Measurements from ENCODE around the gene RERE.

The RERE gene

DNA sequence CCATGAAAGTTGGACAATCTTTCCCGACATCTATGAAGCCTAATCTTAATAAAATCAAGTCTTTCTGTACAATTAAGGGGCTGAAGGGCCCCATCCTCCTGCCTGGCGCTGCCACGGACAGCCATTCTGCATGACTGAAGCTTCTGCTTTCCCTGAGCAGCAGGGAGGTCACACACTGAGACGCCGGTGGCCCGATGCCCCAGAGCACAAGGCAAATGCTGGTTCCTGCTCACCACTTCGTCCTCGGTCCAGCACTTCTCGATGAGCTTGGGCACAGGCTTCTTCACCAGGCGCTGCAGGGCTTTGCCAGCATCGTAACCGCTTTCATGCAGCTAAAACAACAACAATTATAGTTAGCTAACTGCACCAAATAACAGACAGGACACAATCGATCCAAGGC lies 351.7 kb downstream of the RERE start:
- WGBS, 2 donors (ENCODE audit: extremely low coverage in 2 of 2, insufficient read length in 2 of 2, insufficient replicate concordance in 1 of 2) = no CpG with 5 or more reads among the region's 13 CpGs
- Histone ChIP-seq H3K9ac (ENCODE audit: low read depth, low read length, poor library complexity) (no peak overlapping the region), H4K91ac (ENCODE audit: low read depth, low read length, poor library complexity) (no peak overlapping the region), H4K8ac (ENCODE audit: low read depth, low read length) (no peak overlapping the region), H2AK5ac (ENCODE audit: low read depth, low read length) (no peak overlapping the region), H3K14ac (ENCODE audit: low read length) (no peak overlapping the region), H2AFZ (ENCODE audit: low read length) (no peak overlapping the region), H3K9me3 (replicated peaks in 1 of 2; ENCODE audit: control insufficient read depth in 2 of 2, insufficient read depth in 1 of 2, low read depth in 1 of 2, low read length in 2 of 2) (no peaks in the 10 kb centered on the region), H3K27ac (replicated peaks; ENCODE audit: low read length) (no peak overlapping the region), H2BK15ac (ENCODE audit: low read length) (no peak overlapping the region), H3K4me2 (ENCODE audit: insufficient read depth, low read length, poor library complexity, severe bottlenecking) (no peak overlapping the region), H3K18ac (ENCODE audit: low read length) (no peak overlapping the region), H3K4me1 (ENCODE audit: control insufficient read depth in 2 of 2, insufficient read depth in 1 of 2, low read depth in 1 of 2, low read length in 2 of 2) (peaks cover 23 to 33% of the 10 kb centered on the region in 2 donors), H2BK5ac (ENCODE audit: low read length) (no peak overlapping the region), H2BK120ac (ENCODE audit: low read depth, low read length) (no peak overlapping the region), H2BK12ac (ENCODE audit: low read length) (no peak overlapping the region), H3K36me3 (replicated peaks in 1 of 2; ENCODE audit: control insufficient read depth in 2 of 2, insufficient read depth in 2 of 2, low read length in 2 of 2) (peaks cover 0 to 42% of the 10 kb centered on the region in 2 donors), H3K79me1 (ENCODE audit: low read depth, low read length) (peaks cover 2% of the 10 kb centered on the region), H3K4me3 (ENCODE audit: low read length in 2 of 2) (no peak overlapping the region), H3K27me3 (ENCODE audit: control insufficient read depth in 3 of 3, insufficient read depth in 3 of 3, low read depth in 1 of 3, low read length in 3 of 3) (no peaks in the 10 kb centered on the region), H3K4ac (ENCODE audit: low read length) (no peak overlapping the region), H3K23ac (ENCODE audit: low read depth, low read length, poor library complexity) (no peak overlapping the region)
- DNase-seq (ENCODE audit: low spot score) = no peak

DNA sequence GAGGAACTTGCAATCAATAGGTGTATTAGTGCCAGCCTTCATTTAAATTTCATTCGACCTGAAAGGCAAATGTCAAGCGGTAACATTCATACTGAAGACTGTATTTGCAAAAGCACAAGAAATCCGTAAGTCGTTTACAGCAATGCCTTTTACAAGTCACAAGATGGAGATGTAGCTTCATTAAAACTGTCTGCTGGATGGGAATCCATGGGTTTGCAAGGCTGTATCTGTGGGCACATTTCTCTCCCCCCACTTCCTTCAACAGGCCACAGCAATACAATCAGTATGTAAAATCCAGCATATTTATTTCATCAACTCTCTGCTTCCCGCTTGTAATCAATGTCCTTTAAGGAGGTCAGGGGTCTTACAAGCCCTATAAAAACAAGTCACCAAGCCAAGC lies 352.4 kb downstream of the RERE start:
- no peak overlapping the region for H2BK120ac ChIP-seq (ENCODE audit: low read depth, low read length)
- no peak overlapping the region for H3K14ac ChIP-seq (ENCODE audit: low read length)
- no peak for DNase-seq (ENCODE audit: low spot score)
- no peaks in the 10 kb centered on the region for H3K27me3 ChIP-seq (ENCODE audit: control insufficient read depth in 3 of 3, insufficient read depth in 3 of 3, low read depth in 1 of 3, low read length in 3 of 3)
- peaks cover 25 to 39% of the 10 kb centered on the region in 2 donors for H3K4me1 ChIP-seq (ENCODE audit: control insufficient read depth in 2 of 2, insufficient read depth in 1 of 2, low read depth in 1 of 2, low read length in 2 of 2)
- H3K36me3 ChIP-seq (replicated peaks in 1 of 2; ENCODE audit: control insufficient read depth in 2 of 2, insufficient read depth in 2 of 2, low read length in 2 of 2) = peaks cover 0 to 42% of the 10 kb centered on the region in 2 donors
- no peak overlapping the region for H2BK12ac ChIP-seq (ENCODE audit: low read length)
- H3K4me2 ChIP-seq (ENCODE audit: insufficient read depth, low read length, poor library complexity, severe bottlenecking) = no peak overlapping the region
- no peak overlapping the region for H2AFZ ChIP-seq (ENCODE audit: low read length)
- H3K9ac ChIP-seq (ENCODE audit: low read depth, low read length, poor library complexity) = no peak overlapping the region
- no peak overlapping the region for H2BK5ac ChIP-seq (ENCODE audit: low read length)
- H3K4ac ChIP-seq (ENCODE audit: low read length) = no peak overlapping the region
- WGBS, 2 donors (ENCODE audit: extremely low coverage in 2 of 2, insufficient read length in 2 of 2, insufficient replicate concordance in 1 of 2) = no CpG with 5 or more reads among the region's 5 CpGs
- no peak overlapping the region for H2AK5ac ChIP-seq (ENCODE audit: low read depth, low read length)
- H3K18ac ChIP-seq (ENCODE audit: low read length) = no peak overlapping the region
- H2BK15ac ChIP-seq (ENCODE audit: low read length) = no peak overlapping the region
- H3K9me3 ChIP-seq (replicated peaks in 1 of 2; ENCODE audit: control insufficient read depth in 2 of 2, insufficient read depth in 1 of 2, low read depth in 1 of 2, low read length in 2 of 2) = no peaks in the 10 kb centered on the region
- no peak overlapping the region for H3K27ac ChIP-seq (replicated peaks; ENCODE audit: low read length)
- peaks cover 2% of the 10 kb centered on the region for H3K79me1 ChIP-seq (ENCODE audit: low read depth, low read length)
- no peak overlapping the region for H3K23ac ChIP-seq (ENCODE audit: low read depth, low read length, poor library complexity)
- no peak overlapping the region for H4K8ac ChIP-seq (ENCODE audit: low read depth, low read length)
- H3K4me3 ChIP-seq (ENCODE audit: low read length in 2 of 2) = no peak overlapping the region
- no peak overlapping the region for H4K91ac ChIP-seq (ENCODE audit: low read depth, low read length, poor library complexity)

DNA sequence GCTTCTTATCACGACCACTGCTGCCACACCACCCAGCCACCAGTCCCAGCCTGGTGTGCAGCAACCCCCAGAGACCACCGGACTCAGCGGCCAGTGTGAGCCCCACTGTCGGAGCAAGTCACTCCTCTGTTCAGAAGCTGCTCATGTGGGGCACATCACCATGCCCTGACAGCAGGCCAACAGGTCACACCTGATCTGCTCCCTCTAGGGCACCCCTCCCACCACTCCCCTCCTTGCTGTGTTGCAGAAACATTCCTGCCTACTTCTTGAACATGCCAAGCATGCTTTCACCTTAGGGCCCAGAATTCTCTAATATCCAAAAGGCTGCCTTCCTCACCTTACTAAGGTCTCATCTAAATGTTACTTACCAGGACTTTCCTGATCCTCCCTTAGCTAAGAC lies 353.1 kb downstream of the RERE start:
- no CpG with 5 or more reads among the region's 4 CpGs for WGBS, 2 donors (ENCODE audit: extremely low coverage in 2 of 2, insufficient read length in 2 of 2, insufficient replicate concordance in 1 of 2)

DNA sequence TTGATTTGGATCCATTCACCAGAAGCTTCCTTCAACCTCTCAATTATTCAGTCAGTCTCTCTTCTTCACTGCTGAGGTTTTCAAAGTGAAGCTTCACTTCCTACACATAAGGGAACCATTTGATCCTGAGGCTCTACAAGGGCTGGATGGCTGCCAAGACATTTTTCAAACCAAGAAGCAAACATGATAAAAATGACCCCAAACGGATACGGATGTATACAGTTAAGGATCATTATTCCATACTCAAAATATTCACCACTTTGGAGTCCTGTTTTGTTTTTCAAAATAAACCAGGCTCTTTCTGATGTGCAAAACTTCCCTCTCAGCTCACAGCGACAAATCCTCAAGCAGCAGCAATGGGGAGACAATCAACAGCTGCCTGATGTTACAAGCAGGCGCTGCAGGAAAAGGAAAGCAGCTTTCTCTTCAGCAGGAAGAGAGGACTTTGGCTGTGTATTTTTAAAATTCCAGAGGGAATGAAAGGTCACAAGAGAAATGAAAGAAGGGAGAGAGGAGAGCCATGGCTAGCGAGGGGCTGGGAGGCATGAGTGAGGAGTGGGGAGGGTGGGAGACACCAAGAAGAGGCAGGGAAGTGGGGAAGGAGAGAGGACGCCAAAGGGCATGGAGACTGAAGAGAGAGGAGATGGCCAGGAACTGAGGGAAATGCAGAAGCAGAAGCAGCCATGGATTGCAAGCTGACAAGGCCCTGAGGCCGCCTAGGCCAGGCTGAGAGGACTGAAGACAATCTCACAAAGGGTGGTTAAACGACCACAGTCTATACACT lies 354.1 kb downstream of the RERE start:
- peak overlapping the region; percentile 77 for H3K27ac ChIP-seq (replicated peaks; ENCODE audit: low read length)
- no peaks in the 10 kb centered on the region for H3K9me3 ChIP-seq (replicated peaks in 1 of 2; ENCODE audit: control insufficient read depth in 2 of 2, insufficient read depth in 1 of 2, low read depth in 1 of 2, low read length in 2 of 2)
- H3K14ac ChIP-seq (ENCODE audit: low read length) = no peak overlapping the region
- H3K9ac ChIP-seq (ENCODE audit: low read depth, low read length, poor library complexity) = peak overlapping the region; percentile 70
- H3K4me3 ChIP-seq (ENCODE audit: low read length in 2 of 2) = no peak overlapping the region
- no peak overlapping the region for H2AK5ac ChIP-seq (ENCODE audit: low read depth, low read length)
- peaks cover 0 to 42% of the 10 kb centered on the region in 2 donors for H3K36me3 ChIP-seq (replicated peaks in 1 of 2; ENCODE audit: control insufficient read depth in 2 of 2, insufficient read depth in 2 of 2, low read length in 2 of 2)
- WGBS, 2 donors (ENCODE audit: extremely low coverage in 2 of 2, insufficient read length in 2 of 2, insufficient replicate concordance in 1 of 2) = no CpG with 5 or more reads among the region's 8 CpGs
- no peak overlapping the region for H3K4me2 ChIP-seq (ENCODE audit: insufficient read depth, low read length, poor library complexity, severe bottlenecking)
- no peak for DNase-seq (ENCODE audit: low spot score)
- H3K4ac ChIP-seq (ENCODE audit: low read length) = no peak overlapping the region
- H2BK120ac ChIP-seq (ENCODE audit: low read depth, low read length) = no peak overlapping the region
- H3K23ac ChIP-seq (ENCODE audit: low read depth, low read length, poor library complexity) = peak overlapping the region; percentile 70
- H4K91ac ChIP-seq (ENCODE audit: low read depth, low read length, poor library complexity) = no peak overlapping the region
- H2BK12ac ChIP-seq (ENCODE audit: low read length) = no peak overlapping the region
- H2AFZ ChIP-seq (ENCODE audit: low read length) = no peak overlapping the region
- H3K79me1 ChIP-seq (ENCODE audit: low read depth, low read length) = peaks cover 2% of the 10 kb centered on the region
- H3K18ac ChIP-seq (ENCODE audit: low read length) = peak overlapping the region; percentile 73
- H2BK15ac ChIP-seq (ENCODE audit: low read length) = no peak overlapping the region
- H3K4me1 ChIP-seq (ENCODE audit: control insufficient read depth in 2 of 2, insufficient read depth in 1 of 2, low read depth in 1 of 2, low read length in 2 of 2) = peaks cover 26 to 53% of the 10 kb centered on the region in 2 donors
- no peaks in the 10 kb centered on the region for H3K27me3 ChIP-seq (ENCODE audit: control insufficient read depth in 3 of 3, insufficient read depth in 3 of 3, low read depth in 1 of 3, low read length in 3 of 3)
- no peak overlapping the region for H4K8ac ChIP-seq (ENCODE audit: low read depth, low read length)
- no peak overlapping the region for H2BK5ac ChIP-seq (ENCODE audit: low read length)

More for the DNA sequence above, 353.1 kb downstream of the RERE start:
- H3K4me1 ChIP-seq (ENCODE audit: control insufficient read depth in 2 of 2, insufficient read depth in 1 of 2, low read depth in 1 of 2, low read length in 2 of 2) = peaks cover 26 to 45% of the 10 kb centered on the region in 2 donors
- H2BK120ac ChIP-seq (ENCODE audit: low read depth, low read length) = no peak overlapping the region
- no peak overlapping the region for H2BK15ac ChIP-seq (ENCODE audit: low read length)
- H2AFZ ChIP-seq (ENCODE audit: low read length) = no peak overlapping the region
- H3K79me1 ChIP-seq (ENCODE audit: low read depth, low read length) = peaks cover 2% of the 10 kb centered on the region
- no peak overlapping the region for H3K4ac ChIP-seq (ENCODE audit: low read length)
- no peak overlapping the region for H2BK12ac ChIP-seq (ENCODE audit: low read length)
- H3K14ac ChIP-seq (ENCODE audit: low read length) = no peak overlapping the region
- H3K18ac ChIP-seq (ENCODE audit: low read length) = no peak overlapping the region
- no peaks in the 10 kb centered on the region for H3K9me3 ChIP-seq (replicated peaks in 1 of 2; ENCODE audit: control insufficient read depth in 2 of 2, insufficient read depth in 1 of 2, low read depth in 1 of 2, low read length in 2 of 2)
- H3K36me3 ChIP-seq (replicated peaks in 1 of 2; ENCODE audit: control insufficient read depth in 2 of 2, insufficient read depth in 2 of 2, low read length in 2 of 2) = peaks cover 0 to 42% of the 10 kb centered on the region in 2 donors
- no peak overlapping the region for H2AK5ac ChIP-seq (ENCODE audit: low read depth, low read length)
- no peak overlapping the region for H3K9ac ChIP-seq (ENCODE audit: low read depth, low read length, poor library complexity)
- no peaks in the 10 kb centered on the region for H3K27me3 ChIP-seq (ENCODE audit: control insufficient read depth in 3 of 3, insufficient read depth in 3 of 3, low read depth in 1 of 3, low read length in 3 of 3)
- H3K4me2 ChIP-seq (ENCODE audit: insufficient read depth, low read length, poor library complexity, severe bottlenecking) = no peak overlapping the region
- H3K23ac ChIP-seq (ENCODE audit: low read depth, low read length, poor library complexity) = no peak overlapping the region
- no peak overlapping the region for H2BK5ac ChIP-seq (ENCODE audit: low read length)
- DNase-seq (ENCODE audit: low spot score) = no peak
- no peak overlapping the region for H4K8ac ChIP-seq (ENCODE audit: low read depth, low read length)
- H3K4me3 ChIP-seq (ENCODE audit: low read length in 2 of 2) = no peak overlapping the region
- no peak overlapping the region for H4K91ac ChIP-seq (ENCODE audit: low read depth, low read length, poor library complexity)
- H3K27ac ChIP-seq (replicated peaks; ENCODE audit: low read length) = peak overlapping the region; percentile 27

All from neuronal stem cell (in vitro differentiated cells).